SKM-1 treated with dmso at 0.1 percent for 144 hours (cell line): Measurements from ENCODE around the gene EML2.

ENCODE experiments used
- DNase-seq: peaks from one replicate; lab custom pipeline; 2025; ENCODE audit not compliant: unreplicated experiment; lab: John Stamatoyannopoulos, UW

Gene EML2

DNA sequence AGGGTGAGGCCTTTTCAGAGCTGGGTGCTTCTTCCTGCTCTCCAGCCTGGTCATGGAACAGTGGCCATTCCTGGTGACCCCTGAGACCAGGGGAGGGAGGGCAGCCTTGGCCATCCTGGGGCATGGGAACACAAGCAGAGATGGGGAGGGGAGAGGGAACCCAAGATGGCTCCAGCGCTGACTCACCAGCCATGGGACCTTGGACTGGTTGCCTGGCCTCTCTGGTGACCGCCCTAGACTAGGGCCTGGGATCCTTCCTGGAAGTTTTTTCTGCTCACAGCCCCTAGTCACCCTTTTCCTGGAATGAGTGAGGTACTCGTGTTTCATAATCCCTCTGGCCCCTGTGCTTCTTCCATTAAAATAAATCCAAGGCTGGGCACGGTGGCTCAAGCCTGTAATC is 51.3 kb downstream of the EML2 start:
- no peak for DNase-seq

DNA sequence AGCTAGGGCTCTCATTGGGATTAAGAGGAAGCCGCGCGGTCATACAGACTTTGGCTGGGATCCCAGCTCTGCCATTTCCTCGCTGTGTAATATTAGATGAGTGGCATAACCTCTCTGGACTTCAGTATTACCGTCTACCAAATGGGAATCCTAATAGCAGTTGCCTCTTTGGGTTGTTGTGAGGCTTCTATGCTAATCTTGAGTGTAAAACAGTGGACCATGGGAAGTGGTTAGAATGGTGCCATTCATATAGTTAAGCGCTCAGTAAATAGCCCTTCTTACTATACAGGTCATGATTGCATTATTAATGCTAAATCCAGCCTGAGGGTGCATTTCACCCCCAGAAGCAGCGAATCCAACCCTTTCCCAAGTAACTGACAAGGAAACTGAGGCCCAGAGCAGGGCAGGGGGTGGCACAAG is 54.0 kb downstream of the EML2 start:
- DNase-seq: no peak

- peak; percentile 90 for DNase-seq
These were observed 54.7 kb downstream of the EML2 start, which contains the start of gene OPA3 for GRCh38 chr19:45584332-45585157. TSS of gene OPA3 (minus strand) at chr19:45584802. CDS start at chr19:45584764, 38 bp downstream.

- DNase-seq: no peak
These were observed 57.6 kb downstream of the EML2 start for GRCh38 chr19:45581576-45581975.

GRCh38 chr19:45578861-45579260 is 60.3 kb downstream of the EML2 start:
- no peak for DNase-seq

DNA sequence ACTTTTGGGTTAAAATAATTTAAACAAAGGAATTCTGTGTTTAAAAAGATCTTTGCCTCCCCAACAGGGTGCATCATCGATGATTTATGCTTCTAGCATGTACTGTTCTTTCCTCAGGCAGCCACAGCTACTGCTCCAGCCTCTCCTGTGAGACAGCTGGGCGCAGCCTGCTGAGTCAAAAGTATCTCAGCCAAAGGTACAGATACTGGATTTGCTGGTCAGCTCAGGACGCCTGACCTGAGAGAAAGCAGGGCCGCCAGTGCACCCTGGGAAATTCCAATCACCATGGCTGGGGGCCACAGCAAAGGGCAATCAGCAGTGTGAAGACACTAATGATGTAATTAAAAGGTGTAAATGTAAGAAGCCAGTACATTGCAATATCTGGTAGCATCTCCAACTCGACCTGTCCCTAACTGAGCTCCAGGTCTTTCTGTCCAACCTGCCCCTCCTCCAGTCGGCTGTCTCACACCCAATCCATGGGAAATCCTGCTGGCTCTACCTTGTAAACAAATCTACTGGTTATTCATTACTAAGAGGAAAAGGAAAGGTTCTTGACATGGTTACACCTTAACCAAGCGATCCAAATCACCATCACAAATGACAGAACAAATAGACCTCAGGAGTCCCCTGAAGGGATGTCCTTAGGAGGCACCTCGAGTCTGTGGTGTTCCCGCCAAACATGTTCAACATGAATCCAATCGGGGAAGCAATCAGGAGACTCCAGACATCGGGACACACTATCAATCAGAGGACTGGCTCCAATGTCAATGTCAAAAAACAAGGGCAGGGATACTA is 61.9 kb downstream of the EML2 start:
- no peak for DNase-seq

GRCh38 chr19:45576682-45577081 is 62.5 kb downstream of the EML2 start:
- no peak for DNase-seq

- DNase-seq: no peak
These were observed 64.0 kb downstream of the EML2 start for GRCh38 chr19:45575216-45575615.

DNA sequence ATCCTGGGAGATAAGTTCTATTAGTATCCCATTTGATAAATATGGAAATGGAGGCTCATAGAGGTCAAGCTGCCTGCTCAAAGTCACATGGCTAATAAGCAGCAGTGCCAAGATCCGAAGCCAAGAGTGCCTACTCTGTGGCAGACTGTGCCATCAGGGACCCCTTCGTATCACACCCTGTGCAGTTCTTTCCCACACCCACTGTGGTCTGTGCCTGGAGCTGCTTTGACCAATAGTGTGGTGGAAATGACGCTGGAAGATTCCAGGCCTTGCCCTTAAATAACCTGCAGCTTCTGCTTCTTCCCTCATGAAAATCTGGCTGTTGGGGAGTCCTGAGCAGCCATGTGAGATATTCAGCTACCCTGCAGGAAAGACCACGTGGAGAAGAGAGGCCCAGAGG is 64.7 kb downstream of the EML2 start:
- no peak for DNase-seq

DNA sequence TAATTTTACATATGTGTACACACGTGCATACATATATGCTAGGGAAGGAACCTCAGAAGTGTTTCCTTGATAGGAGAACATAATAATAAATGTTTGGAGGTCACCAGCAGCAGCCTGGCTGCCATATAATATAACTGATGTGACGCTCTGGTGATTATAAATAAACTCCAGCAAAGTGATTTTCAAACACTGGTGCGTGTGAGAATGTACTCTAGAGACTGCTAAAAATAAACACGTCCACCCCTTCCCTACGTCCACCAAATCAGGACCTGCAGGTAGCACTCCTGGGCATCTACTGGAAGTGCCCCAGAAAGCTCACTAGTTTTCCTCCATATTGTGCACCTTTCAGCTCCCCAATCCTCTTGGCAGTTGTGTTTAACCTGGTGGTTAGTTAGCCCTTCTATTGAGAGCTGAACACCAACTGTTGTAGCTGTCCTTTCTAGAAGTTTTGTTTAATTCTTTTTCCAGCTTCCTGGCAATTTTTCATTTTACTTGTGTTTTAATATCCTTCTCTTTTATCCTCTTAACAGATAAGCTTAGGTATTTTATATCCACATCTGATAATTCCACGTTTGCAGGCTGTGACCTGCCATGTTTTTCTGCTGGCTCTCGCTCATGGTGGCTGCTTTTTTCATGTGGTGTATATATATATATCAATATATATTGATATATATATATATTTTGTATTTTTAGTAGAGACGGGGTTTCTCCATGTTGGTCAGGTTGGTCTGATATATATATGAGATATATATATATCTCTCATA is 67.6 kb downstream of the EML2 start:
- DNase-seq: no peak

DNA sequence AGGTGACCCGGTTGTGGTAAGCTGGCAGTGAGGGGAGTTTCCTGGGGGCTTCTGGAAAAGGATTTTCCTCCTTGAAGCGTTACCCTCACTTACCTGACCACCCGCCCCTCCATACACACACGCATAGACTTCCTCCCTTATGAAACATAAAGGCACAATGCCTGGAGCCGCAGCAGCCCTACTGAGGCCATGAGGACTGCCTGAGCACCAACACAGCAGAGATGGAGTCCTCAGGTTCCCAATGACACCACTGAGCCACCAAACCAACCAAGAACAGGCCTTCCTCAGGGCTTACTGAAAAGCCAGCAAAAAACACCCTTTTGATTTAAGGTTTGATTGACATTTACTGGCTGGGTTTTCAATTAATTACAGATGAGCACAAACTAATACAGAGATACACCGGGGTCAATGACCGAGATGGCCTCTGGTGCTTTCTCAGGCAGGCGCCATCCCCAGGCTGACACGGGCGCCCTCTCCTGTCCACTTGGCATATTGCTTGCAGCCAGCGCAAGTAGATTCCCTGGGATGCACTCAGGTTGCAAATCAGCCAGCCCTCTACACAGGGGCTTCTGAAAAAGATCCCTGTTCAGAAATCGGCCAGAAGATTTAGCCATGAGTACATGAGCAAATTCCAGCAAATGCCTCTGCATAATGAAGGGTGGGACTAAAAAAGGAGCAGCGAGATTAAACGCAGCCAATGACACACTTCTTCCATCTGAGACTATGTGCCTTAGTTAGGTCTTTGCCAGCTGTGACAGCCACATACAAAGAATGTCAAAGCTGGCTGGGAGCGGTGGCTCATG is 69.4 kb downstream of the EML2 start:
- DNase-seq: no peak

GRCh38 chr19:45568732-45569131 is 70.5 kb downstream of the EML2 start:
- no peak for DNase-seq

GRCh38 chr19:45567609-45568008 is 71.6 kb downstream of the EML2 start:
- no peak for DNase-seq

GRCh38 chr19:45564131-45564780 is 74.9 kb downstream of the EML2 start:
- no peak for DNase-seq

GRCh38 chr19:45560686-45561085 is 78.5 kb downstream of the EML2 start:
- no peak for DNase-seq

DNA sequence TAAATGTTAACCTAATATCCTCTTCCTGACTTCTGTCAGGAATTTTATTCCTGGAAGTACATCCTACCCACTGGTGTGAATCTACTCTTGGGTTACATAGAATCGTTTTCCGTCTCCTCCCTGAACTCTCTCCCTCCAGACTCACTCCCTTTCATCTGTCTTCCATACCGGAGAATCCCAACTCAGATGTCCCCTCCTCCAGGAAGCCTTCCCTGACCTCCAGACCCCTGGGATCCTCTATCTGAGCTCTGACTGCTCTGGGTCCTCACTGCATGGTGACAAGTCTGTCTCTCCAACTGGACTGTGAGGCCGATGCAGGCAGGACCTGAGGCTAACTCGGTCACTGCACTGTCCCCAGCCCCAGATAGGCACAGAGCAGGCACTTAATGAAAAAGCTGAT is 79.2 kb downstream of the EML2 start:
- DNase-seq: no peak
